AG09319 (cell line): ENCODE data around the gene BAHCC1.

Experiments
- DNase-seq: peaks from one replicate; pipeline ENCODE4 v3.0.0-alpha.2; 2010; ENCODE audit warnings: low read depth; ENCODE audit errors: extremely low read depth
- CTCF ChIP-seq: IDR thresholded peaks from 2 replicates; pipeline ENCODE4 v1.5.1; 2011; ENCODE audit warnings: low read depth, mild to moderate bottlenecking, inconsistent platforms, low read length, moderate library complexity

The BAHCC1 gene

GRCh38 chr17:81385320-81386111 lies 9.7 kb upstream of the BAHCC1 start:
- no peak for TF ChIP-seq CTCF
- DNase-seq, result no peak

GRCh38 chr17:81386141-81386645 lies 9.1 kb upstream of the BAHCC1 start:
- DNase-seq, result no peak
- TF ChIP-seq CTCF, result no peak

GRCh38 chr17:81386646-81387099 lies 8.6 kb upstream of the BAHCC1 start:
- no peak for TF ChIP-seq CTCF
- DNase-seq, result no peak

- no peak for TF ChIP-seq CTCF
- no peak for DNase-seq
Observed at GRCh38 chr17:81387100-81388090, 7.9 kb upstream of the BAHCC1 start.

- TF ChIP-seq CTCF, result no peak
- no peak for DNase-seq
Observed at GRCh38 chr17:81388091-81388611, 7.1 kb upstream of the BAHCC1 start.

- TF ChIP-seq CTCF, result no peak
- no peak for DNase-seq
Observed at GRCh38 chr17:81388612-81389367, 6.5 kb upstream of the BAHCC1 start.
